GM19463 (cell line): ENCODE measurements around the gene TTC27.
"Not testable (repeated sequence)": the region's sequence is repeated elsewhere in the genome, so short reads cannot be mapped to it uniquely, and the experiment has no call there.

Experiments used
- ATAC-seq: cut with Tn5 transposase; IDR thresholded peaks from one replicate; pipeline ENCODE4 v1.9.1; 2021; ENCODE audit warnings: mild to moderate bottlenecking, moderate library complexity; ENCODE audit not compliant: unreplicated experiment

Gene TTC27

GRCh38 chr2:32718752-32719151 is 90.9 kb downstream of the TTC27 start:
- ATAC-seq, result no peak

GRCh38 chr2:32719430-32719829 is 91.6 kb downstream of the TTC27 start:
- no peak for ATAC-seq

GRCh38 chr2:32719933-32720716 is 92.3 kb downstream of the TTC27 start:
- ATAC-seq, result no peak

GRCh38 chr2:32720771-32721170 is 92.9 kb downstream of the TTC27 start:
- ATAC-seq, result no peak

GRCh38 chr2:32721376-32721775 is 93.5 kb downstream of the TTC27 start:
- no peak for ATAC-seq

DNA sequence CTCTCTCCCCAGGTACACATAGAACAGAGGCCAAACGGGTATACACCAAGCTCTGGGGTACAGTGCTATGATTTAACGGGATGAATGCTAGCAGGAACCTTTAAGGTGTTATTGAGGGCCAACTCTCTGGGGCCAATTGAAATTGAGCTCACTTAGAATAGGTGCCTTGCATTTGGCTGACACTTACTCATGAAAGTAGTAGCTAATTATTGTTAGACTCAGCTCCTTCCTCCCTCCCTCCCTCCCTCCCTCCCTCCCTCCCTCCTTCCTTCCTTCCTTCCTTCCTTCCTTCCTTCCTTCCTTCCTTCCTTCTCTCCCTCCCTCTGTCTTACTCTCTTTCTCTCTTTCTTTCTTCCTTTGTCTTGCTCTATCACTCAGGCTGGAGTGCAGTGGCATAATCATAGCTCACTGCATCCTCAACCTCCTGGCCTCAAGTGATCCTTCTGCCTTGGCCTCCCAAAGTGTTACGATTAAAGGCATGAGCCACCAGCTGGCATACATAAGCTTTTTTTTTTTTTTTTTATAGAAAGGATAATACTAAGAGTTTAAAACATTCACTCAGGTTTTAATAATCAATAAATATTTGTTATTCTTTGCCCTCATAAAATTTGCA is 95.7 kb downstream of the TTC27 start:
- ATAC-seq, result no peak

DNA sequence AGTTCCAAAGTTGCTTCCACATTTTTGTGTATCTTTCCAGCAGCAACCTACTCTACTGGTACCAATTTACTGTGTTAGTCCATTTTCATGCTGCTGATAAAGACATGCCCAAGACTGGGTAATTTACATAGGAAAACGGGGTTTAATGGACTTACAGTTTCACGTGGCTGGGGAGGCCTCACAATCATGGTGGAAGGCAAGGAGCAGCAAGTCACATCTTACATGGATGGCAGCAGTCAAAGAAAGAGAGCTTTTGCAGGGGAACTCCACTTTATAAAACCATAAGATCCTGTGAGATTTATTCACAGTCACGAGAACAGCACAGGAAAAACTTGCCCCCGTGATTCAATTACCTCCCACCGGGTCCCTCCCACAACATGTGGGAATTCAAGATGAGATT is 98.8 kb downstream of the TTC27 start:
- ATAC-seq, result not testable (repeated sequence)

DNA sequence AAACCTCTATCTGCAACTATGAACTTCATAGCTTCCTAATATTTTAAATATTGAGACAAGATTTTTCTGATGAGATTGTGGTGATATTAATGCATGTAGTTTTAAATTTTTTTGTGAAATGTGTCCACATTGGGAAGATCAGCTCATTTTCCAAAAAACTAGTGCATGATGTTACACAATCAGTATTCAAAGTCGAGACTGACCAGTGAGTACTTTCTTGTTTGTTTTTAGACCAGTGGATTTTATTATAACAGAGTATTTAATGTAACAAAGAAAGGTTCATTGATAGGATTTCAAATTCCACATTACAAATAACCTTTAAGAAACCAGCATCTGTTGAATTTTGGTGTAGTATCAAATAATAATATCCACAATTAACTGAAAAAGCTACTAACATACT is 99.3 kb downstream of the TTC27 start:
- ATAC-seq, result no peak

GRCh38 chr2:32730958-32731357 is 103.1 kb downstream of the TTC27 start:
- ATAC-seq, result not testable (repeated sequence)

DNA sequence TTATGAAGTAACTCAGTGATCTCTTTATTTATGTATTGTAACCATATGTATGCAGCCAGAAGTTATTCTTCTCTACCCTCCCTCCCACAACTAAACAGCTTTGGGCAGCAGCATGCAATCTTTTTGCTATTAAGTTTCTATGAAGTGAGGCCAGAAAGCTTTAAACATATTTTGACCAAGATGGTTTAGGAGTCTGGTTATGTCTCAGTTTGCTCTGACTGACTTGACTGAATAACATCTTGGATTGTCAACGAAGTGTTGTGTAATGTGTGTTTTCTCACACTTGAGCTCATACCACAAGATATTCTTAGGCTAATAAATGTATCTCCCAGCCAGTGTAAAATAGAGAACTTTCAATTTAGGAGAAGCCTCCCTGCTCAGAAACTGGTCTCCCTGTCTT is 104.3 kb downstream of the TTC27 start:
- ATAC-seq, result no peak

GRCh38 chr2:32732912-32733472 is 105.1 kb downstream of the TTC27 start:
- ATAC-seq, result no peak

DNA sequence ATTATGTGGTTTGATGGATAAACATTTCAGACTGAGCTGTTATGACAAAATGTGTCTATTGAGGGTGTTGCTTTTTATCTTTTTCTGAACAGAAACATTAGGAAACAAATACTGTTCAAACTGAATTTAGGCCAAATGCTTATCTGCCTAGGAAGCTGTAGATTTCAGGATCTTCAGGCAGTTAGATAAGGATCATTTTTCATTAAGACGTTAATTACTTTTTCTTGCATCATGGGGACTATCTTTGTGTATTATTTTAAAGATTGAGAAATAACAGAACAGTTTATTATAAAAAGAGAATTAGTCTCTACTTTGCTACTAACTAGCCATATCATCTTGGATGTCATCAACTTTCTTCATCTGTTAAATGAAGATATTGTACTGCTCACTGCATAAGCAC is 107.5 kb downstream of the TTC27 start:
- no peak for ATAC-seq

DNA sequence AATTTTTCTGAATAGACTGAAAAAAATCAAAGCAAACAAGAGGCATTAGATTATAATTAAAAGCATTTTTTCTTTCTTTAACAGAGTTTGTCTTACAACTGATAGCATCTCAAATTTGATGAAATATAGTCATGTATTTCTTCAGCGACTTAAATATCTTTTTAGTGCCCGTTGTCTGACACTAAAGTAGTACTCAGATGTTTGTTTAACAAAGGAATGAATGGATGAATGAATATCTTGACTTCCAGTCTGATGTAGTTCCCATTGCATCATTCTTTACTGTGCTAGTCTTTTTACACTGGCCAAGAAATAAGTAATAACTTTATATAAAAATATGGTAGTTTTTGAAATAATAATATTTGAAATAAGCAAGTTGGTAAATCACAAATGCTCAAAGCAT is 111.1 kb downstream of the TTC27 start:
- ATAC-seq, result no peak

GRCh38 chr2:32739664-32740063 is 111.8 kb downstream of the TTC27 start:
- ATAC-seq, result no peak

DNA sequence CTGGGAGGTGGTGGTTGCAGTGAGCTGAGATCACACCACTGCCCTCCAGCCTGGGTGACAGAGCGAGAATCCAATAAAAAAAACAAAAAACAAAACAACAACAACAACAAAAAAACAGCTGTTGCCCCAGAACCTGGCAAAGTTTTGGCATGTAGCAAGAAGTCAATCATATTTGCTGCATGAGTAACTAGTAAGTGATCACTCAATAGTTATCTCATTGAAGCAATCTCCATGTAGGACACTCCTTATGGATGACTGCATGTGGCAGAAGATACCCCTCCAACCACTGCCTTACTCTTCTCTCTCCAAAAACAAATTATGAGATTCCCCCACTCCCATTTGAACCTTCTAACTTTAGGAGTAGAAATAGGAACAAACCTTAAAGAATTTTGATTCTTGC is 113.7 kb downstream of the TTC27 start:
- no peak for ATAC-seq

GRCh38 chr2:32742376-32742775 is 114.5 kb downstream of the TTC27 start:
- no peak for ATAC-seq

DNA sequence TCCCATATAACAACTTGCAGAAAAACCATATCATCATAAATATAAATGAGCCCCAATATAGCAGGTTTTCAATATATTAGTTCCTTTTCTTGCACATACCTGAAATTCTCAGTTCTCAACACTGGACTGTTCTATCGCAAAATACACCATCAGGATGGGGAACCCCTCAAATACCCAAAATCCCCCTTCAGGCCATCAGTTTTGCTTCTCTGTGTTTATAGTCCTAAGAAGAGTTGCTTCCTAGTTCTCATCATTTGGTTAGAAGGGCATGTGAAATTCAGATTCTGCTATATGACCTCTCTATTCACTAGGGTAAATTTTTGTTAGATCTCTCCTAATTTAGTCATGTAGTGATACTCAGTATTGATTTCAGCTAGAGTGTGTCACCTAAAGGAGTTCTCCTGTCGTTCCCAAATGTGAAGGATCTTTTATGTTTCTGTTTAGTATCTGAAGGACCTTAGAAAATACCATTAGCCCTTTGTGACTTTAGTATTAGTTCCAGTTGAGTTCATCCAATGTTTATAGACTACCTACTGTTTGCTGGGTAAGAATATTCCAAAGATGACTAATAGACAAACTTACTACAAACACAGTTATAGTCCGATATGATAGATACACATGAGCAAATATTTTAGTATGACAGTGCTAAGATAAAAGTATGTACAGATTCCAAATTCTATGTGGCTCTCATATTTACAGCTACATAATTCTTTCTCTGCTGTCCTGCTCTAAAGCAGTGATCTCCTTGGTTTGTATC is 115.8 kb downstream of the TTC27 start:
- peak; percentile 84 for ATAC-seq

- no peak for ATAC-seq
Observed at GRCh38 chr2:32745191-32745590, 117.3 kb downstream of the TTC27 start.

DNA sequence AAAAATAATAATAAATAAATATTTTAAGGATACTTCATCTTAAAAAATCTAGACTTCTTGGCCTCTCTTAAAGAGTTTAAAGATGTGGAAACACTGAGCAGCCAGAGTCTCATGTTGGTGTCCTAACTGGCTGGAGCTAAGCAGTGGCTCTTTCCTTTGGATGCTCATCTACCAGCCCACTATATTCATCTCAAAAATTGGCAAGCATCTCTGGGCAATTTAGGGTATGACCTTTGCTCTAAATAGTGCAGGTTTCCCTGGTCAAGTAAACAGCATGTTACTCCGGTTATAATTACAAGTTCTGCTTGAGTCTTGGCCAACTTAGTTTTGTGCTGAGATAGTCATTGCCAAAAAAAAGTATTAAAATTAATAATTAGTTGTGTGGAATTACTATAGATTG is 117.8 kb downstream of the TTC27 start:
- ATAC-seq, result no peak

DNA sequence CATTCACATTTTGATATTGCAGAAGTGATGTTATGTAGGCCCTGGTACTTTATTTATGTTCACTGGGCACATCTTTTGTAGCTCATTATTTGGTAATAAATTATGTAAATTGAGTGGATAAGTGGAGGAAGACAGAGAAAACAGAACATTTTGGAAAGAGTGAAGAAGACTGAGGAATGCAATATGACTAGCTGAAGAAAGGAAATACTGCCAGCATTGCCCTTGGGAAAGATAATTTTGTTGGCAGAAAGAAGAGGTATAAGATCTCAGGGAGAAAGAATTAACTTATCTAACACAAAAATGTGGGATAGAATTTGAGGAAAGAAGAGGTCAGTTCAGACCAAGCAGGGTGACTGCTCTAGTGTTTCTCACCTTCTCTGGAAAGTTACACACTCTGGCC is 118.8 kb downstream of the TTC27 start:
- no peak for ATAC-seq

GRCh38 chr2:32748158-32748557 is 120.3 kb downstream of the TTC27 start:
- ATAC-seq, result no peak

- ATAC-seq, result no peak
Observed at GRCh38 chr2:32750880-32751279, 123.0 kb downstream of the TTC27 start.
